BJ (cell line): ENCODE measurements around the gene GSK3B. TPM values are rescaled to one million over a fixed set of nuclear protein-coding genes. Genes with fewer than 3 reads are reported as not detected.

ENCODE experiments used
- CTCF ChIA-PET: fragments of 350-600 bp; formaldehyde crosslinking; extraction: SDS; loops from one replicate; lab custom pipeline; 2021; ENCODE audit warnings: antibody characterized with exemption, inconsistent platforms; lab: Yijun Ruan, JAX
- POLR2A ChIA-PET: fragments of 300-600 bp; sonication (Branson Sonifier 250); formaldehyde crosslinking; extraction: SDS; loops from one replicate; lab custom pipeline; 2021; ENCODE audit warnings: antibody characterized with exemption; lab: Charles Lee
- DNase-seq: peaks from one replicate; pipeline ENCODE4 v3.0.0-alpha.2; 2011; ENCODE audit warnings: low read depth
- H3K27me3 ChIP-seq: 2 replicates; pipeline ENCODE4 v1.6.0; 2011; ENCODE audit warnings: low read length; ENCODE audit not compliant: control insufficient read depth, insufficient read depth
- H3K36me3 ChIP-seq: 2 replicates; pipeline ENCODE4 v1.5.1; 2011; ENCODE audit warnings: low read length; ENCODE audit not compliant: control insufficient read depth, insufficient read depth
- H3K4me3 ChIP-seq: 2 replicates; pipeline ENCODE4 v1.5.1; 2011; ENCODE audit warnings: low read depth, mild to moderate bottlenecking, control low read depth, low read length
- polyA plus RNA-seq: library from polyadenylated mRNA; depleted of rRNA; stranded (reverse); fragments of >200 nt; gene quantifications from 2 replicates; pipeline ENCODE4 v1.2.3, GENCODE V29; 2011
- TF ChIP-seq, protein P1 (sequence below): IDR thresholded peaks from 2 replicates; pipeline ENCODE4 v1.5.1; 2011; ENCODE audit warnings: low read depth, mild to moderate bottlenecking, control low read depth, inconsistent platforms, low read length, moderate library complexity; ENCODE audit not compliant: insufficient read depth

GSK3B gene
- polyA plus RNA-seq, 1 experiment, result 25.4 TPM

DNA sequence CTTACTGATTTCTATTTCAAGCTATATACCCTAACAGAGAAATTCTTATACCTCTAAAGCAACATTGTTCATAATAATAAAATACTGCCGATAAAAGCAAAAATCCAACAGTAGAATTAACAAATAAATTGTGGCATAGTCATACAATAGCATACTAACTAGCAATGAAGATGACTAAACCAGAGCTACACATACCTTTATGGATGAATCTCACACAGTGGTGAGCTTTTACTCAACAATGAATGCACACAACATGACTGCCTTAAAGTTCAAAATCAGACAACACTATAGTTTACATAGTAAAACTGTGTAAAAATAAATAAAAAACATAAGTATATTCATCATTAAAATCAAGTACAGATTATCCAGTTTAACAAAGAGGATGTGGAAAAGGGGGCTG lies 213.3 kb downstream of the GSK3B start:
- ChIA-PET POLR2A (no interaction called here), CTCF (interaction anchor here (1.1 to 1.3 kb wide), 2 partner anchors 11 to 49 kb away, joined by 3 to 7 read pairs; no protein-coding TSS in a partner anchor)
- no peak for DNase-seq
- Histone ChIP-seq H3K27me3 (no peaks in the 10 kb centered on the region), H3K4me3 (no peak overlapping the region), H3K36me3 (0 out of 2 replicates have a peak, but pooled peaks cover 2% of the 10 kb centered on the region)
- TF ChIP-seq, protein P1, sequence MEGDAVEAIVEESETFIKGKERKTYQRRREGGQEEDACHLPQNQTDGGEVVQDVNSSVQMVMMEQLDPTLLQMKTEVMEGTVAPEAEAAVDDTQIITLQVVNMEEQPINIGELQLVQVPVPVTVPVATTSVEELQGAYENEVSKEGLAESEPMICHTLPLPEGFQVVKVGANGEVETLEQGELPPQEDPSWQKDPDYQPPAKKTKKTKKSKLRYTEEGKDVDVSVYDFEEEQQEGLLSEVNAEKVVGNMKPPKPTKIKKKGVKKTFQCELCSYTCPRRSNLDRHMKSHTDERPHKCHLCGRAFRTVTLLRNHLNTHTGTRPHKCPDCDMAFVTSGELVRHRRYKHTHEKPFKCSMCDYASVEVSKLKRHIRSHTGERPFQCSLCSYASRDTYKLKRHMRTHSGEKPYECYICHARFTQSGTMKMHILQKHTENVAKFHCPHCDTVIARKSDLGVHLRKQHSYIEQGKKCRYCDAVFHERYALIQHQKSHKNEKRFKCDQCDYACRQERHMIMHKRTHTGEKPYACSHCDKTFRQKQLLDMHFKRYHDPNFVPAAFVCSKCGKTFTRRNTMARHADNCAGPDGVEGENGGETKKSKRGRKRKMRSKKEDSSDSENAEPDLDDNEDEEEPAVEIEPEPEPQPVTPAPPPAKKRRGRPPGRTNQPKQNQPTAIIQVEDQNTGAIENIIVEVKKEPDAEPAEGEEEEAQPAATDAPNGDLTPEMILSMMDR, result no peak

- Histone ChIP-seq H3K36me3 (0 out of 2 replicates have a peak, but pooled peaks cover 1% of the 10 kb centered on the region), H3K4me3 (no peak overlapping the region), H3K27me3 (no peaks in the 10 kb centered on the region)
- CTCF ChIA-PET, result no interaction called here
- TF ChIP-seq, protein P1, result no peak
- no peak for DNase-seq
- POLR2A ChIA-PET, result no interaction called here
Observed at GRCh38 chr3:119873646-119874045, 220.6 kb downstream of the GSK3B start.

- CTCF ChIA-PET, result no interaction called here
- H3K27me3 ChIP-seq, result no peaks in the 10 kb centered on the region
- POLR2A ChIA-PET, result no interaction called here
Observed at GRCh38 chr3:119872773-119873172, 221.5 kb downstream of the GSK3B start.

GRCh38 chr3:119871571-119871970 lies 222.7 kb downstream of the GSK3B start:
- Histone ChIP-seq H3K27me3 (no peaks in the 10 kb centered on the region), H3K36me3 (no peaks in the 10 kb centered on the region), H3K4me3 (no peak overlapping the region)
- TF ChIP-seq, protein P1, result no peak
- ChIA-PET POLR2A (no interaction called here), CTCF (interaction anchor here (0.6 kb wide), 1 partner anchor 24 kb away, joined by 3 read pairs; no protein-coding TSS in a partner anchor)
- no peak for DNase-seq

More at GRCh38 chr3:119872773-119873172, 221.5 kb downstream of the GSK3B start:
- Histone ChIP-seq H3K36me3 (0 out of 2 replicates have a peak, but pooled peaks cover 1% of the 10 kb centered on the region), H3K4me3 (no peak overlapping the region)
- TF ChIP-seq, protein P1, result no peak
- no peak for DNase-seq

DNA sequence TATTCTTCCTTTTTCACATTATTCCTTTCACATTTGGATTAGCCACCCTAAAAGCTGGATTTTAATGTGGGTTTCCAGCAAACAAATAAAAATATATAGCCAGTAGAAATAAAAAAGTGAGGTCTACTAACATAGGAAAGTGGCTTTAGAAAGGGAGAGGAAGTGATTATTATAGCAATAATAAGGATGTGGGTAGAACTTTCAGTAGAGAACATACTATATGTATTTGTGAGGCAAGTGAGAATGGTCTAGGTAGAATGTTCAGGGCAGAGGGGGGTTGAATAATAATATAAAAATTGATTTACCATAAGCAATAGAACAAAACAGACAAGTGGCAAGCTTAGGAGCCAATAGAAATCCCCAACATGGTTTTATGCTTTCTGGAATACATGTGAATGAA lies 223.7 kb downstream of the GSK3B start:
- POLR2A ChIA-PET, result no interaction called here

More for the DNA sequence above, 223.7 kb downstream of the GSK3B start:
- CTCF ChIA-PET, result no interaction called here
- TF ChIP-seq, protein P1, result no peak
- DNase-seq, result no peak
- H3K27me3 ChIP-seq, result no peaks in the 10 kb centered on the region
- H3K4me3 ChIP-seq, result no peak overlapping the region
- H3K36me3 ChIP-seq, result no peaks in the 10 kb centered on the region
